SJSA1 (cell line): ENCODE measurements around the gene CSTA. TPM values are rescaled to one million over a fixed set of nuclear protein-coding genes. Genes with fewer than 3 reads are reported as not detected.
A peak's percentile ranks its signal among the peaks of the same experiment; 100 is the strongest.
"Not testable (repeated sequence)": the region's sequence is repeated elsewhere in the genome, so short reads cannot be mapped to it uniquely, and the experiment has no call there.

Source experiments
- DNase-seq, 2 experiments: peaks; one replicate each; pipeline ENCODE4 v3.0.0-alpha.2; 2015 to 2020; ENCODE audit warnings: low spot score in 2 of 2, low read depth in 1 of 2
- H3K27ac ChIP-seq: fragments of 250-450 bp; sonication (Bioruptor Pico); 2 replicates; pipeline ENCODE4 v1.5.1; 2020; ENCODE audit warnings: mild to moderate bottlenecking, moderate library complexity
- H3K27me3 ChIP-seq: fragments of 250-450 bp; sonication (Bioruptor Pico); replicated peaks from 2 replicates; pipeline ENCODE4 v1.5.1; 2020; ENCODE audit warnings: mild to moderate bottlenecking, moderate library complexity
- H3K36me3 ChIP-seq: fragments of 250-450 bp; sonication (Bioruptor Pico); 2 replicates; pipeline ENCODE4 v1.5.1; 2020; ENCODE audit warnings: mild to moderate bottlenecking
- H3K4me1 ChIP-seq: fragments of 250-450 bp; sonication (Bioruptor Pico); replicated peaks from 2 replicates; pipeline ENCODE4 v1.6.1; 2021; ENCODE audit warnings: mild to moderate bottlenecking
- H3K4me3 ChIP-seq: fragments of 250-450 bp; sonication (Bioruptor Pico); 2 replicates; pipeline ENCODE4 v1.5.1; 2020; ENCODE audit warnings: mild to moderate bottlenecking
- H3K9me3 ChIP-seq: fragments of 250-450 bp; sonication (Bioruptor Pico); replicated peaks from 2 replicates; pipeline ENCODE4 v1.5.1; 2020; ENCODE audit warnings: mild to moderate bottlenecking
- total RNA-seq: library from RNA; depleted of rRNA; stranded (reverse); fragments of >200 nt; shearing (Covaris generic); gene quantifications from 2 replicates; pipeline ENCODE4 v1.2.3, GENCODE V29; 2014

CSTA gene
- total RNA-seq, 1 experiment from 2014 or later = not detected

GRCh38 chr3:122349171-122349570, 24.1 kb downstream of the CSTA start:
- H3K27ac ChIP-seq = no peak overlapping the region
- no peaks in the 10 kb centered on the region for H3K9me3 ChIP-seq
- DNase-seq = no peak
- H3K36me3 ChIP-seq = no peaks in the 10 kb centered on the region
- H3K4me1 ChIP-seq = no peaks in the 10 kb centered on the region
- H3K4me3 ChIP-seq = no peak overlapping the region
- no peaks in the 10 kb centered on the region for H3K27me3 ChIP-seq

DNA sequence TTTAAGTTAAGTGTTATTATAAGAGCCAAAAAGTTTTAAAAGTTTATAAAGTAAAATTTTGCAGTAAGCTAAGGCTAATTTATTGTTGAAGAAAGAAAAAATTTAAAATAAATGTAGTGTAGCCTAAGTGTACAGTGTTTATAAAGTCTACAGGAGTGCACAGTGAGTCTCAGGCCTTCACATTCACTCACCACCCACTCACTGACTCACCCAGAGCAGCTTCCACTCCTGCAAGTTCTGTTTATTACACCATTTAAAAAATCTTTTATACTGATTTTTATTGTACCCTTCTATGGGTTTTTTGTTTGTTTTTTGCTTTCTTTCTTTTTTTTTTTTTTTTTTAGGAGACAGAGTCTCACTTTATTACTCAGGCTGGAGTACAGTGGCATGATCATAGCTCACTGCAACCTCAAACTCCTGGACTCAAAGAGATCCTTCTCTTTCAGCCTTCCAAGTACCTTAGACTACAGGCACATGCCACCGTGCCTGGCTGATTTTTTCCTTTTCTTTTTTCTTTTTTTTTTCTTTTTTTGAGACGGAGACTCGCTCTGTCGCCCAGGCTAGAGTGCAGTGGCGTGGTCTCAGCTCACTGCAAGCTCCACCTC, 25.9 kb downstream of the CSTA start:
- H3K36me3 ChIP-seq = no peaks in the 10 kb centered on the region
- DNase-seq = no peak
- H3K4me3 ChIP-seq = no peak overlapping the region
- no peaks in the 10 kb centered on the region for H3K9me3 ChIP-seq
- no peak overlapping the region for H3K27ac ChIP-seq
- H3K27me3 ChIP-seq = no peaks in the 10 kb centered on the region
- no peaks in the 10 kb centered on the region for H3K4me1 ChIP-seq

DNA sequence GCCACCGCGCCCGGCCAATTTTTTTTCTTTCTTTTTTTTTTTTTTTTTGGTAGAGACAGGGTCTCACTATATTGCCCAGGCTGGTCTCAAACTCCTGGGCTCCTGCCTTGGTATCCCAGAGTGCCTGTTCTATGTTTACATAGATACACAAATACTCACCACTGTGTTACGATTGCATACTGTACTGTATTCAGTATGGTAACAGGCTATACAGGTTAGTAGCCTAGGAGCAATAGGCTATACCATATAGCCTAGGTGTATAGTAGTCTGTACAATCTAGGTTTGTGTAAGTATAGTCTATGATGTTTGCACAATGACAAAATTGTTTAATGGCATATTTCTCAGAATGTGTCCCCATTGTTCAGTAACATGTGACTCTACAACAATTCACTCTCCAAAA, 26.6 kb downstream of the CSTA start:
- Histone ChIP-seq H3K36me3 (no peaks in the 10 kb centered on the region), H3K9me3 (no peaks in the 10 kb centered on the region)
- DNase-seq = no peak

GRCh38 chr3:122353215-122353614, 28.2 kb downstream of the CSTA start:
- H3K4me3 ChIP-seq = no peak overlapping the region
- no peaks in the 10 kb centered on the region for H3K27me3 ChIP-seq
- no peak for DNase-seq
- H3K36me3 ChIP-seq = peaks cover 3% of the 10 kb centered on the region; the same call in 1 of the 2 replicates
- no peaks in the 10 kb centered on the region for H3K9me3 ChIP-seq
- H3K4me1 ChIP-seq = no peaks in the 10 kb centered on the region
- H3K27ac ChIP-seq = no peak overlapping the region

More for the DNA sequence above, 26.6 kb downstream of the CSTA start:
- Histone ChIP-seq H3K4me1 (no peaks in the 10 kb centered on the region), H3K27me3 (no peaks in the 10 kb centered on the region), H3K27ac (no peak overlapping the region), H3K4me3 (no peak overlapping the region)

- Histone ChIP-seq H3K9me3 (no peaks in the 10 kb centered on the region), H3K27me3 (no peaks in the 10 kb centered on the region), H3K4me1 (no peaks in the 10 kb centered on the region), H3K27ac (no peak overlapping the region), H3K36me3 (peaks cover 3% of the 10 kb centered on the region; the same call in 1 of the 2 replicates), H3K4me3 (no peak overlapping the region)
- no peak for DNase-seq
Measured at GRCh38 chr3:122353893-122354401, 28.9 kb downstream of the CSTA start.

DNA sequence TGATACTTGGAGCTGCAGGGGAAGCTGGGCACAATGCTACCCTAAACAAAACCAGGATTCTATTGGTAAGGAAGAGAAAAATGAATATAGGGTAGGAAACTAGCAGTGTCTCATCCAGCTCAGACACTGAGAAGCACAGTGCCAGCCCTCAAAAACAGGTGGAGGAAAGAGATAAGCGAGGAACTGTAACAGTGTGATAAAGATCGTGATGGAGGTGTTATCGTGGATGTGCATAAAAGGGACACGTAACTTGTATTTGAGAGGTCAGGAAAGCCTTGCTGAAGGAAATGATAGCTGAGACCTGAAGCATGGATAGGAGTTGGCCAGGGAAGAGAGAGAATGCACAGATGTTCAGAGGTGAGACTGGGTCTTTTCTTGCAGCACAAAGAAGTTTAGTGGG, 30.6 kb downstream of the CSTA start:
- H3K27me3 ChIP-seq = no peaks in the 10 kb centered on the region
- H3K9me3 ChIP-seq = no peaks in the 10 kb centered on the region
- H3K4me3 ChIP-seq = no peak overlapping the region
- no peak for DNase-seq
- peaks cover 3% of the 10 kb centered on the region for H3K36me3 ChIP-seq
- H3K4me1 ChIP-seq = no peaks in the 10 kb centered on the region
- no peak overlapping the region for H3K27ac ChIP-seq

DNA sequence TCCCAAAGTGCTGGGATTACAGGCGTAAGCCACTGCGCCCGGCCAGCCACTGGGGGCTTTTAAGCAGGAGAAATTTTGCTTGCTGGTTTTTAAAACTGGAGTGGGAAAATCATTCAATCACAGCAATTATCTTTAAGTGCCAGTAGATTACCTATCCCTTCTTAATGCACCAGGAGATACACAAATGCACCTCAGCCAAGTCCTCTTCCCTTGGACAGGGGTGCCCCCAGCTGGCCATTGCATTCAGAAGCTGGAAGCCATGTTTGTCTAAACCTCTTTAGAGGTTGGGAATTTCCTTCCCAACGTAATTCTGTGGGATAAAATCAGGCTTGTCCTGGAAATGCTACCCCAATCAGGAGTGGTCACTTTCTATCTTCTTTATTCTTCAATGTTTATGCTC, 31.4 kb downstream of the CSTA start:
- no peak overlapping the region for H3K27ac ChIP-seq
- H3K4me1 ChIP-seq = no peaks in the 10 kb centered on the region
- no peaks in the 10 kb centered on the region for H3K9me3 ChIP-seq
- no peak overlapping the region for H3K4me3 ChIP-seq
- DNase-seq = peak in 1 of 2 experiments; percentile 1
- H3K27me3 ChIP-seq = no peaks in the 10 kb centered on the region
- peaks cover 3% of the 10 kb centered on the region for H3K36me3 ChIP-seq

DNA sequence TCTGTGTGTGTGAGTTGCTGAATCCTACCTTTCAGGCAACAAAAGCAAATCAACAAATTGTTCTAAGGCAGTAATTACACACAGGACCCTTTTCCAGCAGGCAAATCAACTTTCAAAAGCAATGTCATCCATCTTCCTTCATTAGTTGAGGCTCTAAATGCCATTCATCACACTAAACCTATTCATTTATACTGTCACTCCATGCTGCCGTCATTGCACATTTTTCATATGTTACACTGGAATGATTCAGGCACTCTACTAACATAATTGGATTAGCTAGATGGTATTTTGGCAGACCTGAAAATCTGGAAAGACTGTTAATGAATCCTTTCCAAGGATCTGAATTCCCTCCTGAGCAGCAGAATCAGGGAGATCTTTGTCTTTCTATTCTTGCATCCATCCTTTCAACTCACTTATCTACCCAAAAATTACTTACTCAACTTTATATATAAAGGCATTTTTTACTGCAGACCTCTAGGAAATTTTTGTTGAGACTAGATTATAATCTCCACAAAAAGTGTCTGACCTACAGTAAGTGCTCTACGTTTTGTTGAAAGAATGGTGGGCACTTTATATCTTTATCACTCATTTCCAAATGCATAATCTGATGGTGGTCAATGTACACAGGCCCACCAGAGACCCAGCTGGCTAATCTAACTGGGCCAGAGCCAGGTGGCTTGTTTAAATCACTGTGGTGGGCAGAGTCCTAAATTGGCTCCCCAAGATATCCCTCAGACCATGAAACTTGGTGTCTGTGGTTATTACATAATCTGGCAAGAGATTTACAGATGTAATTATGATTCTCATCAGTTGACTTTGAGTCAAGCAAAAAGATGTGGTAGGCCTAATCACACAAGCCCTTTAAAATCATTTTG, 33.0 kb downstream of the CSTA start:
- Histone ChIP-seq H3K4me3 (no peak overlapping the region), H3K27ac (no peak overlapping the region), H3K9me3 (no peaks in the 10 kb centered on the region), H3K27me3 (no peaks in the 10 kb centered on the region), H3K4me1 (no peaks in the 10 kb centered on the region), H3K36me3 (peaks cover 6% of the 10 kb centered on the region)
- no peak for DNase-seq

DNA sequence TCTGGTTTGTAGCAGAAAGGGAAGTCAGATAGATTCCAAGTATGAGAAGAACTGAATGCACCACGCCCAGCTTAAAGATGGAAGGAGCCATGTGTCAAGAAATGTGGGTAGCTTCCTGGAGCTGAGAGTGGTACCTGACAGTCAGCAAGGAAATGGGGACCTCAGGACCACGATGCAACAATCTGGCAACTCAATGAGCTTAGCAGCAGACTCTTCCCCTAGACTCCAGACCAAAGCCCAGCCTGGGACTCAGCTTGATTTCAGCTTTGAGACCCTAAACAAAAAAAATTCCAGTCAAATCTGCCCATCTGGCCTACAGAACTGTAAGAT, 33.6 kb downstream of the CSTA start:
- DNase-seq = no peak
- Histone ChIP-seq H3K9me3 (no peaks in the 10 kb centered on the region), H3K27me3 (no peaks in the 10 kb centered on the region), H3K36me3 (peaks cover 6% of the 10 kb centered on the region), H3K27ac (no peak overlapping the region), H3K4me3 (no peak overlapping the region), H3K4me1 (no peaks in the 10 kb centered on the region)

GRCh38 chr3:122362026-122362425, 37.0 kb downstream of the CSTA start:
- DNase-seq = no peak
- Histone ChIP-seq H3K27ac (no peak overlapping the region), H3K4me1 (no peaks in the 10 kb centered on the region), H3K27me3 (no peaks in the 10 kb centered on the region), H3K4me3 (no peak overlapping the region), H3K36me3 (peaks cover 18% of the 10 kb centered on the region), H3K9me3 (no peaks in the 10 kb centered on the region)

DNA sequence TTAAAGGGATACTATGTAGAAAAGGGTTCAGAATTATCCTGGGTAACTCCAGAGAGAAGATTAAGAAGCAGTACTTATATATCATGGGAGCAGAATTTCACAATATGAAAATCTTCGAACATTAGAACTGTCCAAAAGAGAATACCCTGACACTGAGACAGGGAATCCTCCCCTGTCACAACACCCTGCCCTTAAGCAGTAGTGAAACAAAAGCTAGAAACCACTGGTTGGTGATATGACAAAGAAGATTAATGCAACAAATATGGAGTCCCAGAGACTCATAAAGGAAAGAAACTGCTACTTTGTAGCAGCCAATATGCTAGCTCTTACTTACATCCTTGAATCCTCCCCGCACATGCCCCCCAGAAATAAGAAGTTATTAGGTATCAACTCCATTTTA, 39.4 kb downstream of the CSTA start:
- no peaks in the 10 kb centered on the region for H3K27me3 ChIP-seq
- no peaks in the 10 kb centered on the region for H3K4me1 ChIP-seq
- no peak overlapping the region for H3K27ac ChIP-seq
- no peaks in the 10 kb centered on the region for H3K9me3 ChIP-seq
- no peak for DNase-seq
- peaks cover 15% of the 10 kb centered on the region; the same call in 1 of the 2 replicates for H3K36me3 ChIP-seq
- H3K4me3 ChIP-seq = no peak overlapping the region

GRCh38 chr3:122365073-122365472, 40.0 kb downstream of the CSTA start:
- H3K4me1 ChIP-seq = no peaks in the 10 kb centered on the region
- no peak overlapping the region for H3K4me3 ChIP-seq
- no peak overlapping the region for H3K27ac ChIP-seq
- no peaks in the 10 kb centered on the region for H3K9me3 ChIP-seq
- no peaks in the 10 kb centered on the region for H3K27me3 ChIP-seq
- peaks cover 15% of the 10 kb centered on the region; the same call in 1 of the 2 replicates for H3K36me3 ChIP-seq
- DNase-seq = no peak

DNA sequence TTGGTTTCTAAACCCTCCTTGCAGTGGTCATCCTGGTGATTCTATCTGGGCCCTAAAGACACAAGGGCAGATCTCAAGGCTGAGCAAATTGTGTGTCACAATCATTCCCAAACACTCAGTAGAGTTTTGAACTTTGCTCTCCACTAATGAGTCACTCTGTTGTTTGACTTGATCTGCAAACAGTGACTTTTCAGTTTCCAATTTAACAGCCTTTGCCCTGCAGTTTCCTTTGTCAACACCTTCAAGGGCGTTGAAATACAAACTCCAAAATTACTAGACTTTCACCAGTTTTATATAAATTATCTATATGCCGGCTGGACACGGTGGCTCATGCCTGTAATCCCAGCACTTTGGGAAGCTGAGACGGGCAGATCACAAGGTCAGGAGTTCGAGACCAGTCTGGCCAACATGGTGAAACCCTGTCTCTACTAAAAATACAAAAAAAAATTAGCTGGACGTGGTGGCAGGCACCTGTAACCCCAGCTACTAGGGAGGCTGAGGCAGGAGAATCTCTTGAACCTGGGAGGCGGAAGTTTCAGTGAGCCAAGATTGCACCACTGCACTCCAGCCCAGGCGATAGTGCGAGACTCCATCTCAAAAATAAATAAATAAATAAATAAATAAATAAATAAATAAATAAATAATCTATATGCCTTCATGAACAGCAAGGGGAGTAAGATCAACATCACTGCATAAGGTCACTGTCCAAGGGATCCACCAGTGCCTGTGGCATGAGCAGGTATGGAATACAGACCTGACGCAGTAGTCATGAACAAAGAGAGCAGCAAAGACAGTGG, 40.7 kb downstream of the CSTA start:
- not testable (repeated sequence) for H3K27ac ChIP-seq, H3K4me3 ChIP-seq, DNase-seq, H3K4me1 ChIP-seq, H3K9me3 ChIP-seq, H3K27me3 ChIP-seq
- peaks cover 15% of the 10 kb centered on the region; the same call in 1 of the 2 replicates for H3K36me3 ChIP-seq

DNA sequence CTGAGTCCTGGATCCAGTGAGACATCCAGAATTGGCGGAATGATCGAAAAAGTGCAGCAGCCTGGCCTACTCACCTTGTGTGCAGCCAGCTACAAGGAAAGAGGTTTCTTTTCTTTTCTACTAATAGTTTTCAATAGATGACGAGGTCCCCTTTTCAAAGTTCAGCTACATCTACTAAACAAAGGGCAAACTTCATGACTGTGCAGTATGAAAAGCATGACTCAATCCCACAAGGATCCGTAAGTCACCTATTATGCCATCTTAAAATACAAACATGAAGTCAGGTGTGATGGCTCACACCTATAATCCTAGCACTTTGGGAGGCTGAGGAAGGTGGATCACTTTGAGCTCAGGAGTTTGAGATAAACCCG, 41.3 kb downstream of the CSTA start:
- DNase-seq = no peak
- Histone ChIP-seq H3K4me3 (no peak overlapping the region), H3K4me1 (no peaks in the 10 kb centered on the region), H3K27ac (no peak overlapping the region), H3K36me3 (peaks cover 15% of the 10 kb centered on the region; the same call in 1 of the 2 replicates), H3K9me3 (no peaks in the 10 kb centered on the region), H3K27me3 (no peaks in the 10 kb centered on the region)
